ENCODE measurements around the gene INHBC.

Gene INHBC

GRCh38 chr12:57470970-57471656 lies 36.5 kb downstream of the INHBC start:
- peaks cover 75% of the 10 kb centered on the region for H3K27me3 Mint-ChIP-seq (ENCODE audit: low read depth, poor library complexity)

GRCh38 chr12:57471661-57472060 lies 37.1 kb downstream of the INHBC start:
- TF ChIP-seq CTCF (IDR thresholded peaks at IDR 0.05): no peak
- Mint-ChIP-seq H3K27me3 (ENCODE audit: low read depth, poor library complexity) (peaks cover 80% of the 10 kb centered on the region), H3K27ac (no peak overlapping the region), H3K36me3 (ENCODE audit: low read depth) (no peaks in the 10 kb centered on the region), H3K4me3 (no peak overlapping the region), H3K9me3 (no peaks in the 10 kb centered on the region), H3K4me1 (peaks cover 16% of the 10 kb centered on the region)
- no peak for DNase-seq

More at GRCh38 chr12:57470970-57471656, 36.5 kb downstream of the INHBC start:
- Mint-ChIP-seq H3K4me1 (peaks cover 11% of the 10 kb centered on the region), H3K4me3 (no peak overlapping the region), H3K9me3 (no peaks in the 10 kb centered on the region), H3K27ac (no peak overlapping the region), H3K36me3 (ENCODE audit: low read depth) (no peaks in the 10 kb centered on the region)
- TF ChIP-seq CTCF (IDR thresholded peaks at IDR 0.05): no peak
- DNase-seq: no peak

- Mint-ChIP-seq H3K36me3 (ENCODE audit: low read depth) (no peaks in the 10 kb centered on the region), H3K27me3 (ENCODE audit: low read depth, poor library complexity) (peaks cover 86% of the 10 kb centered on the region), H3K27ac (no peak overlapping the region), H3K4me3 (no peak overlapping the region), H3K9me3 (no peaks in the 10 kb centered on the region), H3K4me1 (peaks cover 23% of the 10 kb centered on the region)
- TF ChIP-seq CTCF (IDR thresholded peaks at IDR 0.05): no peak
- no peak for DNase-seq
Measured at GRCh38 chr12:57472391-57472790, 37.8 kb downstream of the INHBC start.

GRCh38 chr12:57473392-57473791 lies 38.8 kb downstream of the INHBC start:
- no peaks in the 10 kb centered on the region for H3K36me3 Mint-ChIP-seq (ENCODE audit: low read depth)
- TF ChIP-seq CTCF (IDR thresholded peaks at IDR 0.05): no peak

DNA sequence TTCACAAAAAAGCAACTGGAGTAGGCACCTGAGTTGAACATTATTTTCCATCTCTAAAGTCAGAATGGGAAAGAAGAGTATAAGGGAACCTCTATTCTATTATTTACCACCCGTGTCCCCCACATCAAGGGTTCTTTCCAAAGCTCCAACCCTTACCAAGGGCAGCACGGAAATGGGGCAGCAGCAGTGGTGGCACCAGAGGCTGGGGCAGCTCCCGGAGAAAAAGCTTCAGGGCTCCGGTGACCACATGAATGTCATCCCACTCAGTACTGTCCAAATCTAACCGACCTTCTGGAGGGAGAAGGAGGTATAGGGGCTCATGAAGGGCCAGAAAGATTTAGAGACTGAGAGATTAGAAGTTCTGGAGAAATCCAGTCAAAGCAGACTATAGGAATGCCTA lies 39.3 kb downstream of the INHBC start:
- Mint-ChIP-seq H3K4me3 (no peak overlapping the region), H3K4me1 (peaks cover 38% of the 10 kb centered on the region), H3K27me3 (ENCODE audit: low read depth, poor library complexity) (peaks cover 90% of the 10 kb centered on the region), H3K27ac (no peak overlapping the region), H3K9me3 (no peaks in the 10 kb centered on the region), H3K36me3 (ENCODE audit: low read depth) (no peaks in the 10 kb centered on the region)
- no peak for DNase-seq
- TF ChIP-seq CTCF (IDR thresholded peaks at IDR 0.05): no peak

More at GRCh38 chr12:57473392-57473791, 38.8 kb downstream of the INHBC start:
- no peak overlapping the region for H3K4me3 Mint-ChIP-seq
- H3K27me3 Mint-ChIP-seq (ENCODE audit: low read depth, poor library complexity): peaks cover 87% of the 10 kb centered on the region
- H3K27ac Mint-ChIP-seq: no peak overlapping the region
- peaks cover 33% of the 10 kb centered on the region for H3K4me1 Mint-ChIP-seq
- no peaks in the 10 kb centered on the region for H3K9me3 Mint-ChIP-seq
- DNase-seq: no peak

GRCh38 chr12:57474430-57474829 lies 39.8 kb downstream of the INHBC start:
- no peak for DNase-seq
- Mint-ChIP-seq H3K27ac (no peak overlapping the region), H3K9me3 (no peaks in the 10 kb centered on the region), H3K4me3 (peak overlapping the region; percentile 3), H3K4me1 (peaks cover 41% of the 10 kb centered on the region), H3K36me3 (ENCODE audit: low read depth) (no peaks in the 10 kb centered on the region), H3K27me3 (ENCODE audit: low read depth, poor library complexity) (peaks cover 91% of the 10 kb centered on the region)
- no peak for TF ChIP-seq CTCF (IDR thresholded peaks at IDR 0.05)

Measured in nephron progenitor cell (in vitro differentiated cells).